ENCODE results near the gene KAZN.

- TF ChIP-seq CTCF (IDR thresholded peaks at IDR 0.05; ENCODE audit: low read length): no peak
- no peak for TF ChIP-seq EZH2 (IDR thresholded peaks at IDR 0.05; ENCODE audit: borderline replicate concordance, low read length)
These were observed 418.0 kb downstream of the KAZN start for GRCh38 chr1:15016526-15016925.
